HEK293 (cell line): ENCODE measurements around the gene GPR3.

ENCODE experiments used
- BCL6B ChIP-seq: fragments of 450-650 bp; formaldehyde crosslinking; IDR thresholded peaks from 2 replicates; pipeline ENCODE4 v1.5.1; 2017; ENCODE audit warnings: missing biosample characterization, missing genetic modification characterization
- GLIS1 ChIP-seq: fragments of 450-650 bp; formaldehyde crosslinking; IDR thresholded peaks from 2 replicates; pipeline ENCODE4 v1.5.1; 2016; ENCODE audit warnings: missing biosample characterization, missing genetic modification characterization
- GLIS2 ChIP-seq: fragments of 450-650 bp; formaldehyde crosslinking; IDR thresholded peaks from 2 replicates; pipeline ENCODE4 v1.5.1; 2016; ENCODE audit warnings: missing biosample characterization, missing genetic modification characterization
- HOXA7 ChIP-seq: sonication (generic); formaldehyde crosslinking; IDR thresholded peaks from 2 replicates; pipeline ENCODE4 v1.8.1; 2022; ENCODE audit warnings: missing genetic modification reagents, borderline replicate concordance
- HOXC10 ChIP-seq: sonication (generic); formaldehyde crosslinking; IDR thresholded peaks from 2 replicates; pipeline ENCODE4 v1.8.1; 2023; ENCODE audit warnings: mild to moderate bottlenecking, missing genetic modification reagents
- MEIS1 ChIP-seq: sonication (generic); formaldehyde crosslinking; IDR thresholded peaks from 2 replicates; pipeline ENCODE4 v1.8.1; 2022; ENCODE audit warnings: missing genetic modification reagents, mild to moderate bottlenecking, borderline replicate concordance
- RBAK ChIP-seq: fragments of 450-650 bp; formaldehyde crosslinking; IDR thresholded peaks from 2 replicates; pipeline ENCODE4 v1.5.1; 2016; ENCODE audit warnings: missing biosample characterization, missing genetic modification characterization
- REPIN1 ChIP-seq: fragments of 450-650 bp; formaldehyde crosslinking; IDR thresholded peaks from 2 replicates; pipeline ENCODE4 v1.5.1; 2017; ENCODE audit warnings: missing biosample characterization, missing genetic modification characterization, low read depth
- SALL2 ChIP-seq: fragments of 450-650 bp; formaldehyde crosslinking; IDR thresholded peaks from 2 replicates; pipeline ENCODE4 v1.5.0; 2017; ENCODE audit warnings: missing biosample characterization, mild to moderate bottlenecking, missing genetic modification characterization, borderline replicate concordance
- TCF7L2 ChIP-seq: IDR thresholded peaks from 2 replicates; pipeline ENCODE4 v1.6.1; 2011; ENCODE audit warnings: low read depth, mild to moderate bottlenecking, inconsistent platforms, low read length, moderate library complexity, borderline replicate concordance
- TRIM28 ChIP-seq: IDR thresholded peaks from 2 replicates; pipeline ENCODE4 v1.6.1; 2011; ENCODE audit warnings: low read length, control low read depth, borderline replicate concordance
- YY1 ChIP-seq: fragments of 450-650 bp; formaldehyde crosslinking; IDR thresholded peaks from 2 replicates; pipeline ENCODE4 v1.5.1; 2018; ENCODE audit warnings: missing biosample characterization, missing genetic modification characterization
- YY2 ChIP-seq: fragments of 450-650 bp; formaldehyde crosslinking; IDR thresholded peaks from 2 replicates; pipeline ENCODE4 v1.5.1; 2016; ENCODE audit warnings: missing biosample characterization, missing genetic modification characterization
- ZBTB48 ChIP-seq: fragments of 450-650 bp; formaldehyde crosslinking; IDR thresholded peaks from 2 replicates; pipeline ENCODE4 v1.5.1; 2016; ENCODE audit warnings: missing biosample characterization, missing genetic modification characterization
- ZNF140 ChIP-seq: fragments of 450-650 bp; formaldehyde crosslinking; IDR thresholded peaks from 2 replicates; pipeline ENCODE4 v1.5.1; 2016; ENCODE audit warnings: missing biosample characterization, missing genetic modification characterization
- ZNF274 ChIP-seq, 2 experiments: fragments of 200-500 bp in 1 of 2; fragments of 450-650 bp in 1 of 2; sonication (Bioruptor generic) in 1 of 2; formaldehyde crosslinking in 1 of 2; IDR thresholded peaks; 2 replicates each; pipeline versions ENCODE4 v1.5.1 to v1.6.1; 2014 to 2016; ENCODE audit warnings: borderline replicate concordance in 1 of 2, inconsistent platforms in 1 of 2, low read length in 1 of 2, missing biosample characterization in 1 of 2, missing genetic modification characterization in 1 of 2
- ZNF366 ChIP-seq: fragments of 450-650 bp; formaldehyde crosslinking; conservative IDR thresholded peaks from 2 replicates; pipeline ENCODE4 v1.5.1; 2016; ENCODE audit warnings: missing biosample characterization, missing genetic modification characterization
- ZNF473 ChIP-seq: fragments of 450-650 bp; formaldehyde crosslinking; IDR thresholded peaks from 2 replicates; pipeline ENCODE4 v1.5.1; 2017; ENCODE audit warnings: missing biosample characterization, missing genetic modification characterization
- ZNF629 ChIP-seq: fragments of 450-650 bp; formaldehyde crosslinking; IDR thresholded peaks from 2 replicates; pipeline ENCODE4 v1.5.1; 2017; ENCODE audit warnings: missing biosample characterization, missing genetic modification characterization
- ZNF670 ChIP-seq: fragments of 450-650 bp; formaldehyde crosslinking; IDR thresholded peaks from 2 replicates; pipeline ENCODE4 v1.5.1; 2016; ENCODE audit warnings: missing biosample characterization, missing genetic modification characterization, low read depth
- ZNF677 ChIP-seq: fragments of 450-650 bp; IDR thresholded peaks from 2 replicates; pipeline ENCODE4 v1.5.0; 2018; ENCODE audit warnings: missing biosample characterization, mild to moderate bottlenecking, missing genetic modification characterization, moderate library complexity
- ZNF768 ChIP-seq: fragments of 450-650 bp; formaldehyde crosslinking; IDR thresholded peaks from 2 replicates; pipeline ENCODE4 v1.5.1; 2018; ENCODE audit warnings: missing biosample characterization, mild to moderate bottlenecking, missing genetic modification characterization
- ZNF792 ChIP-seq: fragments of 450-650 bp; formaldehyde crosslinking; IDR thresholded peaks from 2 replicates; pipeline ENCODE4 v1.5.1; 2016; ENCODE audit warnings: missing biosample characterization, missing genetic modification characterization
- ZNF830 ChIP-seq: fragments of 450-650 bp; IDR thresholded peaks from 2 replicates; pipeline ENCODE4 v1.5.0; 2018; ENCODE audit warnings: missing biosample characterization, missing genetic modification characterization, low read depth, mild to moderate bottlenecking, moderate library complexity
- ZNF837 ChIP-seq: fragments of 450-650 bp; formaldehyde crosslinking; IDR thresholded peaks from 2 replicates; pipeline ENCODE4 v1.5.1; 2016; ENCODE audit warnings: missing biosample characterization, missing genetic modification characterization
- TF ChIP-seq, protein P1 (sequence below): fragments of 450-650 bp; formaldehyde crosslinking; IDR thresholded peaks from 2 replicates; pipeline ENCODE4 v1.5.1; 2016; ENCODE audit warnings: missing biosample characterization, missing genetic modification characterization
- TF ChIP-seq, protein P2 (sequence below): fragments of 450-650 bp; formaldehyde crosslinking; IDR thresholded peaks from 2 replicates; pipeline ENCODE4 v1.5.1; 2017; ENCODE audit warnings: missing biosample characterization, missing genetic modification characterization
- TF ChIP-seq, protein P3 (sequence below): sonication (generic); formaldehyde crosslinking; IDR thresholded peaks from 2 replicates; pipeline ENCODE4 v1.8.1; 2022; ENCODE audit warnings: mild to moderate bottlenecking, moderate library complexity, missing genetic modification reagents
- TF ChIP-seq, protein P4 (sequence below): fragments of 450-650 bp; formaldehyde crosslinking; IDR thresholded peaks from 2 replicates; pipeline ENCODE4 v1.5.1; 2016; ENCODE audit warnings: missing biosample characterization, missing genetic modification characterization

The GPR3 gene

GRCh38 chr1:27366411-27367159, 25.8 kb upstream of the GPR3 start, which contains the start of gene MAP3K6 (continued):
- TF ChIP-seq, protein P1, sequence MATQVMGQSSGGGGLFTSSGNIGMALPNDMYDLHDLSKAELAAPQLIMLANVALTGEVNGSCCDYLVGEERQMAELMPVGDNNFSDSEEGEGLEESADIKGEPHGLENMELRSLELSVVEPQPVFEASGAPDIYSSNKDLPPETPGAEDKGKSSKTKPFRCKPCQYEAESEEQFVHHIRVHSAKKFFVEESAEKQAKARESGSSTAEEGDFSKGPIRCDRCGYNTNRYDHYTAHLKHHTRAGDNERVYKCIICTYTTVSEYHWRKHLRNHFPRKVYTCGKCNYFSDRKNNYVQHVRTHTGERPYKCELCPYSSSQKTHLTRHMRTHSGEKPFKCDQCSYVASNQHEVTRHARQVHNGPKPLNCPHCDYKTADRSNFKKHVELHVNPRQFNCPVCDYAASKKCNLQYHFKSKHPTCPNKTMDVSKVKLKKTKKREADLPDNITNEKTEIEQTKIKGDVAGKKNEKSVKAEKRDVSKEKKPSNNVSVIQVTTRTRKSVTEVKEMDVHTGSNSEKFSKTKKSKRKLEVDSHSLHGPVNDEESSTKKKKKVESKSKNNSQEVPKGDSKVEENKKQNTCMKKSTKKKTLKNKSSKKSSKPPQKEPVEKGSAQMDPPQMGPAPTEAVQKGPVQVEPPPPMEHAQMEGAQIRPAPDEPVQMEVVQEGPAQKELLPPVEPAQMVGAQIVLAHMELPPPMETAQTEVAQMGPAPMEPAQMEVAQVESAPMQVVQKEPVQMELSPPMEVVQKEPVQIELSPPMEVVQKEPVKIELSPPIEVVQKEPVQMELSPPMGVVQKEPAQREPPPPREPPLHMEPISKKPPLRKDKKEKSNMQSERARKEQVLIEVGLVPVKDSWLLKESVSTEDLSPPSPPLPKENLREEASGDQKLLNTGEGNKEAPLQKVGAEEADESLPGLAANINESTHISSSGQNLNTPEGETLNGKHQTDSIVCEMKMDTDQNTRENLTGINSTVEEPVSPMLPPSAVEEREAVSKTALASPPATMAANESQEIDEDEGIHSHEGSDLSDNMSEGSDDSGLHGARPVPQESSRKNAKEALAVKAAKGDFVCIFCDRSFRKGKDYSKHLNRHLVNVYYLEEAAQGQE (tag by site-specific recombination): no peak
- TF ChIP-seq ZNF677 (tag by site-specific recombination) (peak; percentile 48; the same call in 1 of the 2 replicates), ZNF473 (tag by site-specific recombination) (no peak), SALL2 (tag by site-specific recombination) (no peak), ZNF768 (tag by site-specific recombination) (no peak; the same call in 1 of the 2 replicates), ZNF140 (no peak), HOXC10 (CRISPR knock-in tag) (0 out of 2 replicates have a peak, but pooled peaks have one; percentile 70), GLIS2 (tag by site-specific recombination) (peak; percentile 34), MEIS1 (CRISPR knock-in tag) (no peak), GLIS1 (tag by site-specific recombination) (peak; percentile 49), TCF7L2 (no peak), ZNF830 (no peak), RBAK (tag by site-specific recombination) (no peak), ZNF366 (tag by site-specific recombination) (peak; percentile 32; the same call in 1 of the 2 replicates), YY2 (no peak), HOXA7 (CRISPR knock-in tag) (no peak), ZNF629 (tag by site-specific recombination) (peak; percentile 45; the same call in 1 of the 2 replicates), ZNF837 (tag by site-specific recombination) (no peak), ZBTB48 (tag by site-specific recombination) (peak; percentile 95), ZNF792 (tag by site-specific recombination) (no peak), BCL6B (tag by site-specific recombination) (no peak), REPIN1 (tag by site-specific recombination) (no peak), TRIM28 (0 out of 2 replicates have a peak, but pooled peaks have one; percentile 64), ZNF670 (tag by site-specific recombination) (no peak), ZNF274 (IDR thresholded peaks at IDR 0.05; ENCODE audit: low read length) (no peak), ZNF274 (tag by site-specific recombination; IDR thresholded peaks at IDR 0.05; ENCODE audit: borderline replicate concordance) (no peak), YY1 (tag by site-specific recombination) (no peak; the same call in 1 of the 2 replicates)
- TF ChIP-seq, protein P2, sequence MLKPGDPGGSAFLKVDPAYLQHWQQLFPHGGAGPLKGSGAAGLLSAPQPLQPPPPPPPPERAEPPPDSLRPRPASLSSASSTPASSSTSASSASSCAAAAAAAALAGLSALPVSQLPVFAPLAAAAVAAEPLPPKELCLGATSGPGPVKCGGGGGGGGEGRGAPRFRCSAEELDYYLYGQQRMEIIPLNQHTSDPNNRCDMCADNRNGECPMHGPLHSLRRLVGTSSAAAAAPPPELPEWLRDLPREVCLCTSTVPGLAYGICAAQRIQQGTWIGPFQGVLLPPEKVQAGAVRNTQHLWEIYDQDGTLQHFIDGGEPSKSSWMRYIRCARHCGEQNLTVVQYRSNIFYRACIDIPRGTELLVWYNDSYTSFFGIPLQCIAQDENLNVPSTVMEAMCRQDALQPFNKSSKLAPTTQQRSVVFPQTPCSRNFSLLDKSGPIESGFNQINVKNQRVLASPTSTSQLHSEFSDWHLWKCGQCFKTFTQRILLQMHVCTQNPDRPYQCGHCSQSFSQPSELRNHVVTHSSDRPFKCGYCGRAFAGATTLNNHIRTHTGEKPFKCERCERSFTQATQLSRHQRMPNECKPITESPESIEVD (tag by site-specific recombination): no peak
- TF ChIP-seq, protein P3, sequence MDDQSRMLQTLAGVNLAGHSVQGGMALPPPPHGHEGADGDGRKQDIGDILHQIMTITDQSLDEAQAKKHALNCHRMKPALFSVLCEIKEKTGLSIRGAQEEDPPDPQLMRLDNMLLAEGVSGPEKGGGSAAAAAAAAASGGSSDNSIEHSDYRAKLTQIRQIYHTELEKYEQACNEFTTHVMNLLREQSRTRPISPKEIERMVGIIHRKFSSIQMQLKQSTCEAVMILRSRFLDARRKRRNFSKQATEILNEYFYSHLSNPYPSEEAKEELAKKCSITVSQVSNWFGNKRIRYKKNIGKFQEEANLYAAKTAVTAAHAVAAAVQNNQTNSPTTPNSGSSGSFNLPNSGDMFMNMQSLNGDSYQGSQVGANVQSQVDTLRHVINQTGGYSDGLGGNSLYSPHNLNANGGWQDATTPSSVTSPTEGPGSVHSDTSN: no peak
- TF ChIP-seq, protein P4, sequence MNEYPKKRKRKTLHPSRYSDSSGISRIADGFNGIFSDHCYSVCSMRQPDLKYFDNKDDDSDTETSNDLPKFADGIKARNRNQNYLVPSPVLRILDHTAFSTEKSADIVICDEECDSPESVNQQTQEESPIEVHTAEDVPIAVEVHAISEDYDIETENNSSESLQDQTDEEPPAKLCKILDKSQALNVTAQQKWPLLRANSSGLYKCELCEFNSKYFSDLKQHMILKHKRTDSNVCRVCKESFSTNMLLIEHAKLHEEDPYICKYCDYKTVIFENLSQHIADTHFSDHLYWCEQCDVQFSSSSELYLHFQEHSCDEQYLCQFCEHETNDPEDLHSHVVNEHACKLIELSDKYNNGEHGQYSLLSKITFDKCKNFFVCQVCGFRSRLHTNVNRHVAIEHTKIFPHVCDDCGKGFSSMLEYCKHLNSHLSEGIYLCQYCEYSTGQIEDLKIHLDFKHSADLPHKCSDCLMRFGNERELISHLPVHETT (tag by site-specific recombination): no peak
